ENCODE measurements around the gene FUT4. TPM values are rescaled to one million over a fixed set of nuclear protein-coding genes. Genes with fewer than 3 reads are reported as not detected.

FUT4 gene
- total RNA-seq, 2 donors from 2014 or later, result 3.6 to 5.2 TPM

- Mint-ChIP-seq H3K36me3 (ENCODE audit: low read depth) (no peaks in the 10 kb centered on the region), H3K4me1 (no peaks in the 10 kb centered on the region), H3K27ac (no peak overlapping the region), H3K4me3 (no peak overlapping the region), H3K27me3 (peaks cover 15% of the 10 kb centered on the region)
- DNase-seq (no peak), ATAC-seq (peak; percentile 44)
- H3K9me3 ChIP-seq (ENCODE audit: control insufficient read depth, low read length, poor library complexity, severe bottlenecking), result no peaks in the 10 kb centered on the region
These were observed 24.1 kb upstream of the FUT4 start for GRCh38 chr11:94519478-94520084.

DNA sequence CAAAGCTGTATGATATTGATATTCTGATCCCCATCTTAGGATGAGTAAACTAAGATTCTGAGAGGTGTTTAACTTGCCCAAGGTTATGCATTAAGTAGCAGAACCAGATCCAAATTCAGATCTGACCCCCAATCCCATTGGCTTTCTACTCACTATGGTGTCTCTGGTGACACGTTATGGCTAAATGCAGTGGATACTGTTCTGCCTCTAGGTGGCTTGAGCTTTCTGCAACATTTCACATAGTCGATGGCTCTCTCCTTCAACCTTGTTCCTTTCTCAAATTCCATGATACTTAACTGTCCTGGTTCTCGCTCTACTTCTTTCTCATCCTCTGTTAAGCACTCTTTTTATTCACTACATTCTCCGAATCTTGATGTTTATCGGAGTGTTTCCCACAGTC, 22.0 kb upstream of the FUT4 start:
- no peaks in the 10 kb centered on the region for H3K4me1 Mint-ChIP-seq
- no peak overlapping the region for H3K27ac Mint-ChIP-seq
- H3K36me3 Mint-ChIP-seq (ENCODE audit: low read depth), result no peaks in the 10 kb centered on the region
- H3K9me3 ChIP-seq (ENCODE audit: control insufficient read depth, low read length, poor library complexity, severe bottlenecking), result no peaks in the 10 kb centered on the region
- DNase-seq, result no peak
- ATAC-seq, result peak; percentile 42
- H3K4me3 Mint-ChIP-seq, result no peak overlapping the region
- peaks cover 16% of the 10 kb centered on the region for H3K27me3 Mint-ChIP-seq

DNA sequence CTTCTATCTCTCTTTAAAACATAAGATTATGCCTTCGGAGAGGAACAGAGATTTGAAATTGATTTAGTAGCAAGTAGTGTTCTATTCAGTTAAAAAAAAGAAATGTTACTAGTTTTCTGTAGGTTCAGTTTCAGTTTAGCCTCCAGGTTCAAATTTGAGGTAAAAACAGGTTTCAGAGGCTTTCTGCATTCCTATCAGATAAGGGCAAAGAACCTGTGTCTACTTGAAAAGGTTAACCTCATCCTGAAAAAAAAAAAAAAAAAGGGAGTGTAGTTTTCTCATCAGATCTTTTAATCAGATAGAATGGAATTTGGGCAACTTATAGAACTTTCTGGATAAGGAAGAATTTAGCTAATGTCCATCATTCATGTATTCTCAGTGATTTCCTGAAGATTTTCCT, 19.4 kb upstream of the FUT4 start:
- Mint-ChIP-seq H3K27ac (no peak overlapping the region), H3K4me1 (no peaks in the 10 kb centered on the region), H3K27me3 (peaks cover 42% of the 10 kb centered on the region), H3K36me3 (ENCODE audit: low read depth) (peaks cover 3% of the 10 kb centered on the region), H3K4me3 (no peak overlapping the region)
- DNase-seq (no peak), ATAC-seq (no peak)
- no peaks in the 10 kb centered on the region for H3K9me3 ChIP-seq (ENCODE audit: control insufficient read depth, low read length, poor library complexity, severe bottlenecking)

DNA sequence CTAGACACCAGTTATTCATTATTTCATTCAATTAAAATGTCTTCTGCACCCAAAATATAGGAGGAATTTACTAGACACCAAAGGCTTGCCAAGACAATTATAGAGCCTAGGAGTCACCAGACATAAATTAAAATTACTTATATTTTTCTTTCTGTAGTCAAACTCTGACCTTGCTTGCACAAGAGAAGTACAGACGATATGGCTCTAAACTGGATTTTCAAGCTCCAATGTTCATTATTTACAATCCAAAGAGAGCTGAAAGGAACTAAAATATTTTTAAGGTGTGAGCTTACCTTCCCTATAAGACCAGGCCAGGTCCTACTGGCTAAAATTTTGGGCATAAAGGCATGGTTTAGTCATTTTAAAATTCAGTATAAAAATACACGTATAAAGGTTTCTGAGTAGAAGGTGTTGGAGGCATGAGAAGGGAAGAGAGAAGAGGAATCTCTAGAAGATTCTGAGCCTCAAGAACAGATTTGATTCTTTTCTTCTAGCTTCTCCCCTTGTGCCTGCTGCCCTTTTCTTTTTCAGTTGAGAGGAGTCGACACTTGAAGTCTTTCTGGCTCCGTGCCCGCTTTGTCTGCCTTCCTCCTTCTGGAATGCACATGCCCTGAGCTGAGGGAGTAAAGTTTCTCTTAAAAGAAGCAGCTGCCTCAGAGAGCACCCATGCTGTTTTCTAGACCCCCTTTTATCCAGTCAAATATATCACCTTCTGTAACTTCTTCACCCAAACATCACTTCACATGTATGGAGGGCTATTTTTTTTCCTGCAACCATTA, 18.0 kb upstream of the FUT4 start:
- DNase-seq (no peak), ATAC-seq (no peak)
- peaks cover 3% of the 10 kb centered on the region for H3K36me3 Mint-ChIP-seq (ENCODE audit: low read depth)
- no peaks in the 10 kb centered on the region for H3K9me3 ChIP-seq (ENCODE audit: control insufficient read depth, low read length, poor library complexity, severe bottlenecking)
- no peak overlapping the region for H3K27ac Mint-ChIP-seq
- H3K27me3 Mint-ChIP-seq, result peaks cover 52% of the 10 kb centered on the region
- no peak overlapping the region for H3K4me3 Mint-ChIP-seq
- H3K4me1 Mint-ChIP-seq, result no peaks in the 10 kb centered on the region

- no peak overlapping the region for H3K4me3 Mint-ChIP-seq
- no peak overlapping the region for H3K27ac Mint-ChIP-seq
- no peak for DNase-seq
- peaks cover 3% of the 10 kb centered on the region for H3K36me3 Mint-ChIP-seq (ENCODE audit: low read depth)
- H3K27me3 Mint-ChIP-seq, result peaks cover 57% of the 10 kb centered on the region
- ATAC-seq, result no peak
- H3K9me3 ChIP-seq (ENCODE audit: control insufficient read depth, low read length, poor library complexity, severe bottlenecking), result no peaks in the 10 kb centered on the region
- no peaks in the 10 kb centered on the region for H3K4me1 Mint-ChIP-seq
These were observed 16.9 kb upstream of the FUT4 start for GRCh38 chr11:94526645-94527438.

GRCh38 chr11:94528551-94528950, 15.2 kb upstream of the FUT4 start:
- H3K9me3 ChIP-seq (ENCODE audit: control insufficient read depth, low read length, poor library complexity, severe bottlenecking), result no peaks in the 10 kb centered on the region
- Mint-ChIP-seq H3K4me3 (no peak overlapping the region), H3K36me3 (ENCODE audit: low read depth) (peaks cover 3% of the 10 kb centered on the region), H3K4me1 (no peaks in the 10 kb centered on the region), H3K27ac (no peak overlapping the region), H3K27me3 (peaks cover 64% of the 10 kb centered on the region)
- no peak for ATAC-seq
- DNase-seq, result no peak

GRCh38 chr11:94532211-94532610, 11.5 kb upstream of the FUT4 start:
- no peak overlapping the region for H3K4me3 Mint-ChIP-seq
- ATAC-seq (no peak), DNase-seq (no peak)
- H3K9me3 ChIP-seq (ENCODE audit: control insufficient read depth, low read length, poor library complexity, severe bottlenecking), result no peaks in the 10 kb centered on the region
- H3K27me3 Mint-ChIP-seq, result peaks cover 63% of the 10 kb centered on the region
- peaks cover 3% of the 10 kb centered on the region for H3K36me3 Mint-ChIP-seq (ENCODE audit: low read depth)
- H3K27ac Mint-ChIP-seq, result no peak overlapping the region
- H3K4me1 Mint-ChIP-seq, result no peaks in the 10 kb centered on the region

GRCh38 chr11:94533206-94533605, 10.5 kb upstream of the FUT4 start:
- Mint-ChIP-seq H3K27me3 (peaks cover 59% of the 10 kb centered on the region), H3K4me1 (no peaks in the 10 kb centered on the region), H3K27ac (no peak overlapping the region), H3K4me3 (no peak overlapping the region), H3K36me3 (ENCODE audit: low read depth) (peaks cover 2% of the 10 kb centered on the region)
- ATAC-seq, result no peak
- no peaks in the 10 kb centered on the region for H3K9me3 ChIP-seq (ENCODE audit: control insufficient read depth, low read length, poor library complexity, severe bottlenecking)
- no peak for DNase-seq

DNA sequence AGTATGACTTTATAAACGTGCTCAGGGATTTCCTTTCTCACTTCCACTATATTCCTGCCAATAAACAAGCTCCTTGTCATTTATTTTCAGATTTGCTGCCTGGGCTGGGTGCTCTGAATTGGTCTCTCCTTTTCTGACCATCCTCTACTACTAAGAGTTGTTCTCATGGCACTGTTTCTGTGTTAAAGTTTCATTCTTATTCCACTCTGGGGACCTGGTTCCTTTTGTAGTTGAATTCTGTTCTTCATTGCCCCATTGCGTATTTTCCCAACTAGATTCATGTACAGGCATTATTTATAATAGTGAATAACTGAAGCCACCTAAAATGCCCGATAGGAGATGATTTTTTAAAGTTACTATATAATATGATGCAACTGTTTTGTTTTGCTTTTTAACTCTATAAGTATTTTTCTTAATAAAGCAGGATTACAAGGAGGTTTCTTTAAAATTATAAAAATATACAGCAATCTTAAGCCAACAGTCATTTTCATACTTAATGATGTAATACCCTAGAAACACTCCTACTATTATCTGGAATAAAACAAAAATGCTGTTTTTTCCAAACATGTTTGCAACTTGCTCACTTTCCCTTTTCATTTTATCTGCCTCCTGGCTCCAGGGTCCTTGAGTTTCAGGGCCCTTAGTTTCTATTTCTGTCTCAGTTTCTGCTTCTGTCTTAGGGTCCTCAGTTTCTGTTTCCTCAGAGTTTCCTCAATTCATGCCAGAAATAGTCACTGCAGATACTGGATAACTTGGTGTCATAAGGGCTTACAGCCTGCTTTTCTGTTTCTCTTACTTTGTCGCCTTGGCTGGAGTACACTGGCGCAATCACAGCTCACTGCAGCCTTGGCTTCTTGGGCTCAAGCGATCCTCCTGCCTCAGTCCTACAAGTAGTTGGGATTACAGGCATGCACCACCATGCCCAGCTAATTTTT, 9.8 kb upstream of the FUT4 start:
- ATAC-seq (no peak), DNase-seq (no peak)
- Mint-ChIP-seq H3K36me3 (ENCODE audit: low read depth) (no peaks in the 10 kb centered on the region), H3K27ac (no peak overlapping the region), H3K4me1 (no peaks in the 10 kb centered on the region), H3K4me3 (no peak overlapping the region), H3K27me3 (peaks cover 52% of the 10 kb centered on the region)
- H3K9me3 ChIP-seq (ENCODE audit: control insufficient read depth, low read length, poor library complexity, severe bottlenecking), result no peaks in the 10 kb centered on the region

- ATAC-seq (no peak), DNase-seq (no peak)
- no peaks in the 10 kb centered on the region for H3K4me1 Mint-ChIP-seq
- no peak overlapping the region for H3K27ac Mint-ChIP-seq
- no peaks in the 10 kb centered on the region for H3K9me3 ChIP-seq (ENCODE audit: control insufficient read depth, low read length, poor library complexity, severe bottlenecking)
- H3K27me3 Mint-ChIP-seq, result peaks cover 40% of the 10 kb centered on the region
- no peak overlapping the region for H3K4me3 Mint-ChIP-seq
- no peaks in the 10 kb centered on the region for H3K36me3 Mint-ChIP-seq (ENCODE audit: low read depth)
These were observed 7.3 kb upstream of the FUT4 start for GRCh38 chr11:94536386-94536785.

GRCh38 chr11:94537031-94537600, 6.6 kb upstream of the FUT4 start:
- H3K9me3 ChIP-seq (ENCODE audit: control insufficient read depth, low read length, poor library complexity, severe bottlenecking), result no peaks in the 10 kb centered on the region
- H3K27me3 Mint-ChIP-seq, result peaks cover 40% of the 10 kb centered on the region
- no peaks in the 10 kb centered on the region for H3K36me3 Mint-ChIP-seq (ENCODE audit: low read depth)
- H3K4me3 Mint-ChIP-seq, result no peak overlapping the region
- no peak overlapping the region for H3K27ac Mint-ChIP-seq
- ATAC-seq (no peak), DNase-seq (no peak)
- H3K4me1 Mint-ChIP-seq, result no peaks in the 10 kb centered on the region

DNA sequence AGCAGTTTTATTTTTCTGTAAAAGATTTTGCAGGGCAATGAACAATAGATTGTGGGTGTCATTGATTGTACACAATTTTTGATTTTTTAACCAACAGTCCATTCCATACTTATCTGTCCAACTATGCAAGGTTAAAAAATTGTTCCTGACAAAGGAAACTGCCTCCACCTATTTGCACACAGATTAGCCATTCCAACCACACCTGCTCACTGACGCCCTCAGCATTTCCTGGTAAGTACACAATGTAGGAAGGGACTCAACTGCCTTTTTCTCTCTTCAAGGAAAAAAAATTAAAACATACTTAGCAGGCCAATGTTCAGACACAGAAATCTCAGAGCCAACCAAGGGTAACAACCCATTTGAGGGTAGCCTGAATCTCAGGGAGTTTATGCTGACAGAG, 4.3 kb upstream of the FUT4 start:
- Mint-ChIP-seq H3K4me1 (peaks cover 2% of the 10 kb centered on the region), H3K4me3 (no peak overlapping the region), H3K27ac (no peak overlapping the region), H3K27me3 (peaks cover 24% of the 10 kb centered on the region), H3K36me3 (ENCODE audit: low read depth) (peaks cover 2% of the 10 kb centered on the region)
- DNase-seq (no peak), ATAC-seq (no peak)
- H3K9me3 ChIP-seq (ENCODE audit: control insufficient read depth, low read length, poor library complexity, severe bottlenecking), result no peaks in the 10 kb centered on the region
